H9 (cell line): ENCODE results near the gene SLC7A6. TPM values are rescaled to one million over a fixed set of nuclear protein-coding genes. Genes with fewer than 3 reads are reported as not detected.
A peak's percentile ranks its signal among the peaks of the same experiment; 100 is the strongest.

ENCODE experiments used
- DNase-seq: peaks from one replicate; pipeline ENCODE4 v3.0.0-alpha.2; 2017
- H2AFZ ChIP-seq: one replicate; pipeline ENCODE4 v1.6.1; 2013; ENCODE audit warnings: mild to moderate bottlenecking, low read length, control low read depth, moderate library complexity
- H2AK5ac ChIP-seq: 2 replicates; pipeline ENCODE4 v1.6.1; 2013; ENCODE audit warnings: low read length, control low read depth, mixed read lengths; ENCODE audit not compliant: insufficient read length
- H2BK120ac ChIP-seq: one replicate; pipeline ENCODE4 v1.6.1; 2013; ENCODE audit warnings: low read depth, mild to moderate bottlenecking, low read length, control low read depth, inconsistent platforms; ENCODE audit not compliant: poor library complexity, severe bottlenecking
- H2BK12ac ChIP-seq: 2 replicates; pipeline ENCODE4 v1.6.1; 2013; ENCODE audit warnings: low read length, control low read depth, mixed read lengths, low read depth; ENCODE audit not compliant: insufficient read length
- H2BK15ac ChIP-seq: 2 replicates; pipeline ENCODE4 v1.6.1; 2013; ENCODE audit warnings: low read depth, low read length, control low read depth
- H2BK20ac ChIP-seq: one replicate; pipeline ENCODE4 v1.6.1; 2013; ENCODE audit warnings: low read depth, mild to moderate bottlenecking, low read length, control low read depth, inconsistent platforms; ENCODE audit not compliant: poor library complexity, severe bottlenecking
- H2BK5ac ChIP-seq: 2 replicates; pipeline ENCODE4 v1.6.1; 2013; ENCODE audit warnings: low read length, control low read depth, mixed read lengths; ENCODE audit not compliant: insufficient read length
- H3K14ac ChIP-seq: 2 replicates; pipeline ENCODE4 v1.6.1; 2013; ENCODE audit warnings: low read length, control low read depth; ENCODE audit not compliant: insufficient read depth
- H3K18ac ChIP-seq: 2 replicates; pipeline ENCODE4 v1.6.1; 2013; ENCODE audit warnings: low read depth, mild to moderate bottlenecking, mixed read lengths, low read length, control low read depth; ENCODE audit not compliant: insufficient read length
- H3K23ac ChIP-seq: 2 replicates; pipeline ENCODE4 v1.6.1; 2013; ENCODE audit warnings: low read length, control low read depth, mixed read lengths, low read depth; ENCODE audit not compliant: insufficient read length
- H3K23me2 ChIP-seq: 2 replicates; pipeline ENCODE4 v1.6.1; 2013; ENCODE audit warnings: low read depth, mild to moderate bottlenecking, mixed read lengths, low read length, control low read depth; ENCODE audit not compliant: insufficient read length, poor library complexity, severe bottlenecking
- H3K27ac ChIP-seq: 2 replicates; pipeline ENCODE4 v1.5.1; 2013; ENCODE audit warnings: low read length, control low read depth, mixed read lengths, low read depth; ENCODE audit not compliant: insufficient read length
- H3K27me3 ChIP-seq: 2 replicates; pipeline ENCODE4 v1.6.1; 2013; ENCODE audit warnings: low read length, control low read depth, inconsistent platforms; ENCODE audit not compliant: insufficient read depth
- H3K4ac ChIP-seq: 2 replicates; pipeline ENCODE4 v1.6.1; 2013; ENCODE audit warnings: low read depth, mild to moderate bottlenecking, control low read depth, inconsistent platforms, low read length, moderate library complexity
- H3K4me1 ChIP-seq: 2 replicates; pipeline ENCODE4 v1.6.1; 2013; ENCODE audit warnings: low read length, control low read depth, inconsistent platforms; ENCODE audit not compliant: insufficient read depth
- H3K4me2 ChIP-seq: 2 replicates; pipeline ENCODE4 v1.6.1; 2013; ENCODE audit warnings: low read length, control low read depth, mixed read lengths; ENCODE audit not compliant: insufficient read length, insufficient read depth
- H3K56ac ChIP-seq: 2 replicates; pipeline ENCODE4 v1.6.1; 2013; ENCODE audit warnings: low read depth, mild to moderate bottlenecking, mixed read lengths, low read length, control low read depth; ENCODE audit not compliant: insufficient read length
- H3K79me1 ChIP-seq: 2 replicates; pipeline ENCODE4 v1.6.1; 2013; ENCODE audit warnings: low read depth, mild to moderate bottlenecking, moderate library complexity, low read length, control low read depth, inconsistent platforms; ENCODE audit not compliant: insufficient read depth, poor library complexity, severe bottlenecking
- H3K79me2 ChIP-seq: 2 replicates; pipeline ENCODE4 v1.6.1; 2013; ENCODE audit warnings: low read length, control low read depth, inconsistent platforms; ENCODE audit not compliant: insufficient read depth
- H3K9ac ChIP-seq: 2 replicates; pipeline ENCODE4 v1.6.1; 2013; ENCODE audit warnings: low read length, control low read depth, mixed read lengths; ENCODE audit not compliant: insufficient read length; ENCODE audit errors: extremely low read depth
- H3K9me3 ChIP-seq: one replicate; pipeline ENCODE4 v1.6.1; 2013; ENCODE audit warnings: low read depth, low read length, inconsistent platforms; ENCODE audit not compliant: control insufficient read depth
- H3T11ph ChIP-seq: one replicate; pipeline ENCODE4 v1.6.1; 2013; ENCODE audit warnings: mild to moderate bottlenecking, low read length, control low read depth, inconsistent platforms
- H4K20me1 ChIP-seq: one replicate; pipeline ENCODE4 v1.6.1; 2013; ENCODE audit not compliant: control insufficient read depth, insufficient read length, insufficient read depth
- H4K5ac ChIP-seq: 2 replicates; pipeline ENCODE4 v1.6.1; 2013; ENCODE audit warnings: low read depth, mild to moderate bottlenecking, mixed read lengths, low read length, control low read depth; ENCODE audit not compliant: insufficient read length
- H4K8ac ChIP-seq: replicated peaks from 2 replicates; pipeline ENCODE4 v1.6.1; 2013; ENCODE audit warnings: low read length, control low read depth, mixed read lengths, low read depth; ENCODE audit not compliant: insufficient read length
- H4K91ac ChIP-seq: 2 replicates; pipeline ENCODE4 v1.6.1; 2013; ENCODE audit warnings: low read depth, mild to moderate bottlenecking, moderate library complexity, mixed read lengths, low read length, control low read depth; ENCODE audit not compliant: insufficient read length
- H3K27ac Mint-ChIP-seq, 3 experiments: 2 replicates in 2 of 3; 3 replicates in 1 of 3; pipeline ENCODE4 v1.8.0; 2020 to 2021; ENCODE audit warnings: mixed read lengths in 3 of 3, mild to moderate bottlenecking in 1 of 3, moderate library complexity in 1 of 3
- H3K27me3 Mint-ChIP-seq: 2 replicates; pipeline ENCODE4 v1.8.0; 2021; ENCODE audit warnings: low read depth, mild to moderate bottlenecking, moderate library complexity, mixed read lengths
- H3K36me3 Mint-ChIP-seq, 3 experiments: 2 replicates in 2 of 3; 3 replicates in 1 of 3; pipeline ENCODE4 v1.8.0; 2020 to 2021; ENCODE audit warnings: low read depth in 3 of 3, mixed read lengths in 3 of 3; ENCODE audit not compliant: insufficient read depth in 1 of 3
- H3K4me1 Mint-ChIP-seq, 2 experiments: 2 replicates each; pipeline ENCODE4 v1.8.0; 2020; ENCODE audit warnings: mixed read lengths in 2 of 2
- H3K4me3 Mint-ChIP-seq, 2 experiments: 2 replicates in 1 of 2; 3 replicates in 1 of 2; pipeline ENCODE4 v1.8.0; 2020 to 2021; ENCODE audit warnings: mild to moderate bottlenecking in 2 of 2, mixed read lengths in 2 of 2, moderate library complexity in 1 of 2
- H3K9me3 Mint-ChIP-seq, 2 experiments: 2 replicates in 1 of 2; 3 replicates in 1 of 2; pipeline ENCODE4 v1.8.0; 2020; ENCODE audit warnings: mild to moderate bottlenecking in 2 of 2, mixed read lengths in 2 of 2, moderate library complexity in 1 of 2
- WGBS: extraction: QIAGEN DNeasy Blood & Tissue Kit; methylation state at CpG from one replicate; pipeline ENCODE4 v1.1.7; 2013; ENCODE audit warnings: missing lambda C conversion rate, low lambda C conversion rate, mixed read lengths; ENCODE audit not compliant: insufficient read length; ENCODE audit errors: extremely low coverage; 5-methylcytosine and 5-hydroxymethylcytosine counted together
- long read RNA-seq: library from polyadenylated mRNA; unstranded; transcript quantifications from one replicate; pipeline ENCODE4 v2.0.0, GENCODE V29; 2020
- total RNA-seq: library from RNA; stranded (reverse); gene quantifications from 2 replicates; pipeline ENCODE4 v1.2.1, GENCODE V29; 2021
- TF ChIP-seq, protein P1 (sequence below): fragments of 200-600 bp; sonication (generic); conservative IDR thresholded peaks from 3 replicates; pipeline ENCODE4 v1.8.0; 2021; ENCODE audit warnings: antibody characterized with exemption, mild to moderate bottlenecking

SLC7A6 gene
- total RNA-seq, result 20.1 and 21.1 TPM in 2 replicates
- long read RNA-seq, full-length matches to known transcripts, result 1 of 12 reads
- long read RNA-seq, partial matches to known transcripts, result 2 of 12 reads
- long read RNA-seq, other reads (novel, unspliced or antisense), result 9 of 12 reads

- WGBS, result no CpG with 5 or more reads among the region's 123 CpGs
- Histone ChIP-seq H3K79me1 (no peaks in the 10 kb centered on the region), H3K79me2 (no peaks in the 10 kb centered on the region; the same call in 1 of the 2 replicates), H3T11ph (no peak within 1 kb of the TSS), H2AK5ac (no peak within 1 kb of the TSS), H3K4me2 (peak within 1 kb of the TSS; percentile 84), H3K9me3 (no peaks in the 10 kb centered on the region), H4K20me1 (no peaks in the 10 kb centered on the region), H2BK5ac (no peak within 1 kb of the TSS), H3K23me2 (peaks cover 8% of the 10 kb centered on the region), H3K4ac (no peak within 1 kb of the TSS), H2BK12ac (no peak within 1 kb of the TSS), H2AFZ (no peak within 1 kb of the TSS), H2BK120ac (no peak within 1 kb of the TSS), H4K91ac (no peak within 1 kb of the TSS), H2BK20ac (no peak within 1 kb of the TSS), H2BK15ac (no peak within 1 kb of the TSS; the same call in 1 of the 2 replicates), H3K18ac (peak within 1 kb of the TSS; percentile 70), H3K4me1 (peaks cover 6% of the 10 kb centered on the region; the same call in 1 of the 2 replicates), H4K8ac (no peak within 1 kb of the TSS), H3K9ac (peak within 1 kb of the TSS; percentile 41), H3K56ac (no peak within 1 kb of the TSS), H3K14ac (peak within 1 kb of the TSS; percentile 82), H3K27ac (no peak within 1 kb of the TSS), H3K23ac (no peak within 1 kb of the TSS), H4K5ac (no peak within 1 kb of the TSS), H3K27me3 (no peaks in the 10 kb centered on the region)
- peak; percentile 69 for DNase-seq
- Mint-ChIP-seq H3K36me3 (peaks cover 0 to 4% (median 2%) of the 10 kb centered on the region in 3 experiments; a peak in 3 of 7 replicates), H3K4me1 (peaks cover 26 to 31% of the 10 kb centered on the region in 2 experiments), H3K27ac (peak within 1 kb of the TSS in 2 of 3 experiments; percentile 40 to 90; a peak in 3 of 7 replicates), H3K27me3 (peaks cover 12% of the 10 kb centered on the region), H3K4me3 (peak within 1 kb of the TSS; percentile 87 to 99), H3K9me3 (no peaks in the 10 kb centered on the region)
- TF ChIP-seq, protein P1, sequence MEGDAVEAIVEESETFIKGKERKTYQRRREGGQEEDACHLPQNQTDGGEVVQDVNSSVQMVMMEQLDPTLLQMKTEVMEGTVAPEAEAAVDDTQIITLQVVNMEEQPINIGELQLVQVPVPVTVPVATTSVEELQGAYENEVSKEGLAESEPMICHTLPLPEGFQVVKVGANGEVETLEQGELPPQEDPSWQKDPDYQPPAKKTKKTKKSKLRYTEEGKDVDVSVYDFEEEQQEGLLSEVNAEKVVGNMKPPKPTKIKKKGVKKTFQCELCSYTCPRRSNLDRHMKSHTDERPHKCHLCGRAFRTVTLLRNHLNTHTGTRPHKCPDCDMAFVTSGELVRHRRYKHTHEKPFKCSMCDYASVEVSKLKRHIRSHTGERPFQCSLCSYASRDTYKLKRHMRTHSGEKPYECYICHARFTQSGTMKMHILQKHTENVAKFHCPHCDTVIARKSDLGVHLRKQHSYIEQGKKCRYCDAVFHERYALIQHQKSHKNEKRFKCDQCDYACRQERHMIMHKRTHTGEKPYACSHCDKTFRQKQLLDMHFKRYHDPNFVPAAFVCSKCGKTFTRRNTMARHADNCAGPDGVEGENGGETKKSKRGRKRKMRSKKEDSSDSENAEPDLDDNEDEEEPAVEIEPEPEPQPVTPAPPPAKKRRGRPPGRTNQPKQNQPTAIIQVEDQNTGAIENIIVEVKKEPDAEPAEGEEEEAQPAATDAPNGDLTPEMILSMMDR, result peak; percentile 87
Observed at GRCh38 chr16:68264128-68265077, at the start of gene SLC7A6. Gene SLC7A6, plus strand, starts transcription at chr16:68264526. Its CDS starts 10,201 bp downstream, at chr16:68274727.
